ENCODE results near the gene AOC2.
"Not testable (repeated sequence)": the region's sequence is repeated elsewhere in the genome, so short reads cannot be mapped to it uniquely, and the experiment has no call there.

AOC2 gene

DNA sequence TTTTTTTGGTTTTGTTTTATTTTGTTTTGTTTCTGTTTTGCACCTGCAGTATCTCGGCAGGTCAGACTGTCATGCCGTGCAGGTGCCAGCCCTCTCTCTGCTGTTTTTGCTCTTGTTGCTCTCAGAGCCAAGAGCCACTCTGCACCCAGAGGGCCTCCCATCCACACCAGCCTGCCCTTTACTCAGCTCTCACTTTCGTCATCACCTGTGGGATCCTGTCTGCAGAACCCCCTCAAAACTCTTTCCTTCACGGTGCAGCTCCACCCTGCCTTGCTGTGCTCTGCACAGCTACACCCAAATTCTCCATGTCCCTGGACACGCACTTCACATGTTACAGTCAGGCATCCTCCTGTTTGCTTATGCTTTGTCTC lies 9.2 kb downstream of the AOC2 start:
- Histone ChIP-seq H3K79me1 (ENCODE audit: low read length) (no peaks in the 10 kb centered on the region), H3K18ac (ENCODE audit: low read length) (no peak overlapping the region), H3K27ac (ENCODE audit: low read depth, low read length) (no peak overlapping the region), H3K79me2 (ENCODE audit: control insufficient read depth, insufficient read depth, low read length) (no peaks in the 10 kb centered on the region), H3K4me1 (ENCODE audit: control insufficient read depth, low read depth, low read length) (no peaks in the 10 kb centered on the region), H3K4me2 (ENCODE audit: low read length) (no peak overlapping the region), H3K4ac (ENCODE audit: low read depth, low read length) (no peak overlapping the region), H3K27me3 (ENCODE audit: insufficient read depth, low read length, poor library complexity) (no peaks in the 10 kb centered on the region), H2BK120ac (ENCODE audit: low read depth, low read length) (no peak overlapping the region), H2AK5ac (ENCODE audit: low read length) (no peak overlapping the region), H2BK15ac (replicated peaks; ENCODE audit: low read depth) (no peak overlapping the region), H4K5ac (ENCODE audit: low read length) (no peak overlapping the region), H2BK5ac (ENCODE audit: low read length) (no peak overlapping the region), H3K36me3 (ENCODE audit: control insufficient read depth, insufficient read depth, low read length) (no peaks in the 10 kb centered on the region), H3K56ac (ENCODE audit: low read length) (no peak overlapping the region), H3K9ac (ENCODE audit: low read length) (no peak overlapping the region), H3K23ac (ENCODE audit: low read length) (no peak overlapping the region), H4K8ac (ENCODE audit: low read depth, low read length) (no peak overlapping the region), H3K4me3 (ENCODE audit: low read length) (no peak overlapping the region)
- WGBS (ENCODE audit: extremely low coverage, insufficient coverage, low lambda C conversion rate) = no CpG with 5 or more reads among the region's 5 CpGs
- DNase-seq = no peak

DNA sequence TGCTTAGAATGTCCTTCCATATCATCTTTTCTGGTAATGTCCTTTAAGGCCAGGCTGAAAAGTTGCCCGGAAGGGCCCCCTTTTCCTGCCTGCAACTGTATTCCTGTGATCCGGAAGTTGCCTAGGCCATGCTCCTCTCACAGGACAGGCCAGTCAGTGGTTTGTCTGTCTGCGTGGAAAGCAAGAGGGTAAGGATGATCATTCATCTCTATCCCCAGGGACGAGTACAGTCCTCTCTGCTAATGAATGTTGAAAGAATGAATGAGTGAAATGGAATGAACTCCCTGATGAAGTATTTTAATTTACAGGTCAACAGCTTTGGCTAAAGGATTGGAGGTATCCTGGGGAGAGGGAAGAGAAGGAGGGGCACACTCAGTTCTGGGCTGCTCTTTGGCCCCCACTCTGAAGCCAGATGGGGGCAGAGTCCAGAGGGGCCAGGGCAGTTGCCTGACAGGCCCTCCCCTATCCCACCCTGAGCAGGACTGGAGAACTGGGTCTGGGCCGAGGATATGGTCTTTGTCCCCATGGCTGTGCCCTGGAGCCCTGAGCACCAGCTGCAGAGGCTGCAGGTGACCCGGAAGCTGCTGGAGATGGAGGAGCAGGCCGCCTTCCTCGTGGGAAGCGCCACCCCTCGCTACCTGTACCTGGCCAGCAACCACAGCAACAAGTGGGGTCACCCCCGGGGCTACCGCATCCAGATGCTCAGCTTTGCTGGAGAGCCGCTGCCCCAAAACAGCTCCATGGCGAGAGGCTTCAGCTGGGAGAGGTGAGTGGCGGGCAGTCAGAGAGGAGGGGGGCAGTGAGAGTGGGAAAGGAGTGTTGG lies 9.8 kb downstream of the AOC2 start:
- H3K4me2 ChIP-seq (ENCODE audit: low read length) = no peak overlapping the region
- H2BK15ac ChIP-seq (replicated peaks; ENCODE audit: low read depth) = no peak overlapping the region
- H3K36me3 ChIP-seq (ENCODE audit: control insufficient read depth, insufficient read depth, low read length) = no peaks in the 10 kb centered on the region
- H2AK5ac ChIP-seq (ENCODE audit: low read length) = no peak overlapping the region
- no peak overlapping the region for H3K9ac ChIP-seq (ENCODE audit: low read length)
- no peak overlapping the region for H3K27ac ChIP-seq (ENCODE audit: low read depth, low read length)
- no peak overlapping the region for H3K56ac ChIP-seq (ENCODE audit: low read length)
- DNase-seq = no peak
- no peak overlapping the region for H3K18ac ChIP-seq (ENCODE audit: low read length)
- no peaks in the 10 kb centered on the region for H3K79me1 ChIP-seq (ENCODE audit: low read length)
- no peak overlapping the region for H4K5ac ChIP-seq (ENCODE audit: low read length)
- H2BK120ac ChIP-seq (ENCODE audit: low read depth, low read length) = no peak overlapping the region
- no peak overlapping the region for H2BK5ac ChIP-seq (ENCODE audit: low read length)
- no peaks in the 10 kb centered on the region for H3K27me3 ChIP-seq (ENCODE audit: insufficient read depth, low read length, poor library complexity)
- H3K4me3 ChIP-seq (ENCODE audit: low read length) = no peak overlapping the region
- H3K4ac ChIP-seq (ENCODE audit: low read depth, low read length) = no peak overlapping the region
- H3K23ac ChIP-seq (ENCODE audit: low read length) = no peak overlapping the region
- no peaks in the 10 kb centered on the region for H3K4me1 ChIP-seq (ENCODE audit: control insufficient read depth, low read depth, low read length)
- no peak overlapping the region for H4K8ac ChIP-seq (ENCODE audit: low read depth, low read length)
- WGBS (ENCODE audit: extremely low coverage, insufficient coverage, low lambda C conversion rate) = no CpG with 5 or more reads among the region's 15 CpGs
- H3K79me2 ChIP-seq (ENCODE audit: control insufficient read depth, insufficient read depth, low read length) = no peaks in the 10 kb centered on the region

DNA sequence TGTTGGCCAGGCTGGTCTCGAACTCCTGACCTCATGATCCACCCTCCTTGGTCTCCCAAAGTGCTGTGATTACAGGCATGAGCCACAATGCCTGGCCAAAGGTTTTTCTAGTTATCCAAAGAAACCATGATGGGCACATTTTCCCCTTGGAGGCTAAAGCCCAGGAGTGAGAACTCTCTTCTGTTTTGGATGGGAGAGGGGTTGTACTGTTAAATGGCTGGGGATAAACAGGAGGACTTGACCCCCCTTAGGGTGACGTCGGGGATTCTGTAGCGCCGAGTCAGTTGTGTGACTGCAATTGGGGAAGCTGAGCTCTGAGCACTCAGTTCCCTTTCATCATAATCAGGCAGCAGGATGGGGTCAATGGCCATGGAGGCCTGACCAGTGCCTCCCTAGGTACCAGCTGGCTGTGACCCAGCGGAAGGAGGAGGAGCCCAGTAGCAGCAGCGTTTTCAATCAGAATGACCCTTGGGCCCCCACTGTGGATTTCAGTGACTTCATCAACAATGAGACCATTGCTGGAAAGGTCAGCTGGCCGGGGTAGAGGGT lies 10.7 kb downstream of the AOC2 start:
- Histone ChIP-seq H3K23ac (ENCODE audit: low read length) (no peak overlapping the region), H3K27me3 (ENCODE audit: insufficient read depth, low read length, poor library complexity) (no peaks in the 10 kb centered on the region), H3K4ac (ENCODE audit: low read depth, low read length) (no peak overlapping the region), H3K18ac (ENCODE audit: low read length) (no peak overlapping the region), H3K9ac (ENCODE audit: low read length) (no peak overlapping the region), H2BK5ac (ENCODE audit: low read length) (no peak overlapping the region), H3K4me2 (ENCODE audit: low read length) (no peak overlapping the region), H3K79me1 (ENCODE audit: low read length) (no peaks in the 10 kb centered on the region), H2BK120ac (ENCODE audit: low read depth, low read length) (no peak overlapping the region), H2BK15ac (replicated peaks; ENCODE audit: low read depth) (no peak overlapping the region), H3K79me2 (ENCODE audit: control insufficient read depth, insufficient read depth, low read length) (no peaks in the 10 kb centered on the region), H3K4me1 (ENCODE audit: control insufficient read depth, low read depth, low read length) (no peaks in the 10 kb centered on the region), H4K8ac (ENCODE audit: low read depth, low read length) (no peak overlapping the region), H4K5ac (ENCODE audit: low read length) (no peak overlapping the region), H3K36me3 (ENCODE audit: control insufficient read depth, insufficient read depth, low read length) (no peaks in the 10 kb centered on the region), H3K56ac (ENCODE audit: low read length) (no peak overlapping the region), H3K4me3 (ENCODE audit: low read length) (no peak overlapping the region), H3K27ac (ENCODE audit: low read depth, low read length) (no peak overlapping the region), H2AK5ac (ENCODE audit: low read length) (no peak overlapping the region)
- no peak for DNase-seq
- no CpG with 5 or more reads among the region's 8 CpGs for WGBS (ENCODE audit: extremely low coverage, insufficient coverage, low lambda C conversion rate)

- not testable (repeated sequence) for DNase-seq; H3K18ac ChIP-seq (ENCODE audit: low read length); H3K79me2 ChIP-seq (ENCODE audit: control insufficient read depth, insufficient read depth, low read length); H4K8ac ChIP-seq (ENCODE audit: low read depth, low read length); H3K9ac ChIP-seq (ENCODE audit: low read length); H2BK120ac ChIP-seq (ENCODE audit: low read depth, low read length); H3K4me1 ChIP-seq (ENCODE audit: control insufficient read depth, low read depth, low read length); H3K79me1 ChIP-seq (ENCODE audit: low read length); H3K56ac ChIP-seq (ENCODE audit: low read length); H3K4me3 ChIP-seq (ENCODE audit: low read length); H3K4ac ChIP-seq (ENCODE audit: low read depth, low read length); H4K5ac ChIP-seq (ENCODE audit: low read length); H3K23ac ChIP-seq (ENCODE audit: low read length); H3K27me3 ChIP-seq (ENCODE audit: insufficient read depth, low read length, poor library complexity); H3K36me3 ChIP-seq (ENCODE audit: control insufficient read depth, insufficient read depth, low read length); H2BK5ac ChIP-seq (ENCODE audit: low read length); H2AK5ac ChIP-seq (ENCODE audit: low read length); H3K27ac ChIP-seq (ENCODE audit: low read depth, low read length); H3K4me2 ChIP-seq (ENCODE audit: low read length); H2BK15ac ChIP-seq (replicated peaks; ENCODE audit: low read depth)
- WGBS (ENCODE audit: extremely low coverage, insufficient coverage, low lambda C conversion rate) = no CpG with 5 or more reads among the region's 8 CpGs
Observed at GRCh38 chr17:42856093-42856492, 11.7 kb downstream of the AOC2 start.

GRCh38 chr17:42856516-42856915 lies 12.1 kb downstream of the AOC2 start:
- H2AK5ac ChIP-seq (ENCODE audit: low read length); H3K9ac ChIP-seq (ENCODE audit: low read length); H3K79me2 ChIP-seq (ENCODE audit: control insufficient read depth, insufficient read depth, low read length); H3K27ac ChIP-seq (ENCODE audit: low read depth, low read length); H2BK15ac ChIP-seq (replicated peaks; ENCODE audit: low read depth); H3K4me3 ChIP-seq (ENCODE audit: low read length); H3K79me1 ChIP-seq (ENCODE audit: low read length); H4K8ac ChIP-seq (ENCODE audit: low read depth, low read length); H4K5ac ChIP-seq (ENCODE audit: low read length); H3K23ac ChIP-seq (ENCODE audit: low read length); H3K4me2 ChIP-seq (ENCODE audit: low read length); H2BK120ac ChIP-seq (ENCODE audit: low read depth, low read length); H2BK5ac ChIP-seq (ENCODE audit: low read length); H3K56ac ChIP-seq (ENCODE audit: low read length); H3K4me1 ChIP-seq (ENCODE audit: control insufficient read depth, low read depth, low read length); H3K27me3 ChIP-seq (ENCODE audit: insufficient read depth, low read length, poor library complexity); DNase-seq; H3K36me3 ChIP-seq (ENCODE audit: control insufficient read depth, insufficient read depth, low read length); H3K4ac ChIP-seq (ENCODE audit: low read depth, low read length); H3K18ac ChIP-seq (ENCODE audit: low read length): not testable (repeated sequence)
- WGBS (ENCODE audit: extremely low coverage, insufficient coverage, low lambda C conversion rate) = no CpG with 5 or more reads among the region's 8 CpGs

- Histone ChIP-seq H2BK120ac (ENCODE audit: low read depth, low read length) (no peak overlapping the region), H3K27me3 (ENCODE audit: insufficient read depth, low read length, poor library complexity) (no peaks in the 10 kb centered on the region), H2BK15ac (replicated peaks; ENCODE audit: low read depth) (no peak overlapping the region), H3K4me3 (ENCODE audit: low read length) (no peak overlapping the region), H3K9ac (ENCODE audit: low read length) (no peak overlapping the region), H4K8ac (ENCODE audit: low read depth, low read length) (no peak overlapping the region), H2AK5ac (ENCODE audit: low read length) (no peak overlapping the region), H3K27ac (ENCODE audit: low read depth, low read length) (no peak overlapping the region), H4K5ac (ENCODE audit: low read length) (no peak overlapping the region), H3K4ac (ENCODE audit: low read depth, low read length) (no peak overlapping the region), H3K23ac (ENCODE audit: low read length) (no peak overlapping the region), H2BK5ac (ENCODE audit: low read length) (no peak overlapping the region), H3K36me3 (ENCODE audit: control insufficient read depth, insufficient read depth, low read length) (no peaks in the 10 kb centered on the region), H3K4me2 (ENCODE audit: low read length) (no peak overlapping the region), H3K79me1 (ENCODE audit: low read length) (no peaks in the 10 kb centered on the region), H3K56ac (ENCODE audit: low read length) (no peak overlapping the region), H3K18ac (ENCODE audit: low read length) (no peak overlapping the region), H3K79me2 (ENCODE audit: control insufficient read depth, insufficient read depth, low read length) (no peaks in the 10 kb centered on the region), H3K4me1 (ENCODE audit: control insufficient read depth, low read depth, low read length) (no peaks in the 10 kb centered on the region)
- DNase-seq = no peak
- WGBS (ENCODE audit: extremely low coverage, insufficient coverage, low lambda C conversion rate) = no CpG with 5 or more reads among the region's 1 CpG
Observed at GRCh38 chr17:42857389-42857788, 13.0 kb downstream of the AOC2 start.

All from mesendoderm (in vitro differentiated cells).